Lower lobe of right lung (tissue), 2 donors: ENCODE data around the gene DYNLL1. TPM values are rescaled to one million over a fixed set of nuclear protein-coding genes. Genes with fewer than 3 reads are reported as not detected.
A peak's percentile ranks its signal among the peaks of the same experiment; 100 is the strongest.

Source experiments
- ATAC-seq, 2 donors: fragments of 200-7000 bp; cut with Tn5 transposase; one replicate each; pipeline ENCODE4 v1.9.1; 2020 to 2022; ENCODE audit warnings: mild to moderate bottlenecking in 2 of 2, moderate library complexity in 2 of 2
- DNase-seq: peaks from one replicate; pipeline ENCODE4 v3.0.0-alpha.2; 2020
- H3K27ac ChIP-seq: fragments of 200-600 bp; one replicate; pipeline ENCODE4 v1.8.0; 2022
- H3K27me3 ChIP-seq: fragments of 200-600 bp; one replicate; pipeline ENCODE4 v1.8.0; 2022; ENCODE audit warnings: low read depth
- H3K36me3 ChIP-seq: fragments of 200-600 bp; one replicate; pipeline ENCODE4 v1.8.0; 2022; ENCODE audit warnings: mild to moderate bottlenecking
- H3K4me1 ChIP-seq: fragments of 200-600 bp; one replicate; pipeline ENCODE4 v1.8.0; 2022
- H3K4me3 ChIP-seq: fragments of 200-600 bp; one replicate; pipeline ENCODE4 v1.8.0; 2022; ENCODE audit warnings: mild to moderate bottlenecking
- H3K9me3 ChIP-seq: fragments of 200-600 bp; one replicate; pipeline ENCODE4 v1.8.0; 2022
- intact Hi-C: fragments of 100-400 bp; cut with DNase I; formaldehyde crosslinking; loops from one replicate; pipeline ENCODE4 v1.11.0; 2022
- total RNA-seq: library from RNA; stranded (reverse); fragmentation: NEBNext Ultra II Directional; extraction: Animal tissue kit (Norgen Biotek cat#: 25700); gene quantifications from one replicate; pipeline ENCODE4 v1.2.1, GENCODE V29; 2021
- TF ChIP-seq, protein P1 (sequence below): fragments of 200-600 bp; IDR thresholded peaks from one replicate; pipeline ENCODE4 v1.8.0; 2022; ENCODE audit warnings: antibody characterized with exemption, mild to moderate bottlenecking
- donor health status: DM: no; HTN: yes; CAD: no; lungs with severe emphysema.

DYNLL1 gene
- total RNA-seq, 1 donor from 2014 or later, result 285 TPM

DNA sequence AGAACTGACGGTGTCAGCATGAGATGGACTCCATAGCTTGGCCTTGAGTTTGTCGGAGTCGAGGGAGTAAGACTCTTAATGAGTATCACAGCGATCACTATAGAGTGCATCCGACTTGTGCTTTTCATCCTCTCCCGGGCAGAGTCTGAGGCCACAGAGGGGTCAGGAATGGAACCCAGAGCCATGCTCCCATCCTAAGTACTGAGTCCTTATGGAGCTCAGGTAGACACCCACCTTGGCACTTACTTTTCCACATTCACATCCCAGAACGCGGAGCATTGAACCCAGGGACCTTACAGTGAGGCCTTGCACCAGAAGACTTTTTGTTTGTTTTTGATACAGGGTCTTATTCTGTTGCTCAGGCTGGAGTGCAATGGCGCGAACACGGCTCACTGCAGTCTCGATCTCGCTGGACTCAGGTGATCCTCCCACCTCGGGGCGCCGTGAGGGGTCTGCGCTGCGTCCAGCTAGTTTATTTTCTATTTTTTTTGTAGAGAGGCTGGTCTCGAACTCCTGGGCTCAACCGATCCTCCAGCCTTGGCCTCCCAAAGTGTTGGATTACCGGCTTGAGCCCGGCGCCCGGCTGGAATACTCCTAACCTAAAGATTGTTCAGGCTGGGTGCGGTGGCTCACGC is 25.6 kb upstream of the DYNLL1 start:
- no peak for DNase-seq
- peaks cover 36% of the 10 kb centered on the region for H3K4me1 ChIP-seq
- peak overlapping the region; percentile 94 for H3K27ac ChIP-seq
- H3K9me3 ChIP-seq, result no peaks in the 10 kb centered on the region
- peaks cover 24% of the 10 kb centered on the region for H3K36me3 ChIP-seq
- ATAC-seq, result peak in 1 of 2 donors; percentile 22
- H3K27me3 ChIP-seq, result no peaks in the 10 kb centered on the region
- TF ChIP-seq, protein P1, sequence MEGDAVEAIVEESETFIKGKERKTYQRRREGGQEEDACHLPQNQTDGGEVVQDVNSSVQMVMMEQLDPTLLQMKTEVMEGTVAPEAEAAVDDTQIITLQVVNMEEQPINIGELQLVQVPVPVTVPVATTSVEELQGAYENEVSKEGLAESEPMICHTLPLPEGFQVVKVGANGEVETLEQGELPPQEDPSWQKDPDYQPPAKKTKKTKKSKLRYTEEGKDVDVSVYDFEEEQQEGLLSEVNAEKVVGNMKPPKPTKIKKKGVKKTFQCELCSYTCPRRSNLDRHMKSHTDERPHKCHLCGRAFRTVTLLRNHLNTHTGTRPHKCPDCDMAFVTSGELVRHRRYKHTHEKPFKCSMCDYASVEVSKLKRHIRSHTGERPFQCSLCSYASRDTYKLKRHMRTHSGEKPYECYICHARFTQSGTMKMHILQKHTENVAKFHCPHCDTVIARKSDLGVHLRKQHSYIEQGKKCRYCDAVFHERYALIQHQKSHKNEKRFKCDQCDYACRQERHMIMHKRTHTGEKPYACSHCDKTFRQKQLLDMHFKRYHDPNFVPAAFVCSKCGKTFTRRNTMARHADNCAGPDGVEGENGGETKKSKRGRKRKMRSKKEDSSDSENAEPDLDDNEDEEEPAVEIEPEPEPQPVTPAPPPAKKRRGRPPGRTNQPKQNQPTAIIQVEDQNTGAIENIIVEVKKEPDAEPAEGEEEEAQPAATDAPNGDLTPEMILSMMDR, result no peak
- intact Hi-C loops, result no loop called here
- H3K4me3 ChIP-seq, result peak overlapping the region; percentile 93

DNA sequence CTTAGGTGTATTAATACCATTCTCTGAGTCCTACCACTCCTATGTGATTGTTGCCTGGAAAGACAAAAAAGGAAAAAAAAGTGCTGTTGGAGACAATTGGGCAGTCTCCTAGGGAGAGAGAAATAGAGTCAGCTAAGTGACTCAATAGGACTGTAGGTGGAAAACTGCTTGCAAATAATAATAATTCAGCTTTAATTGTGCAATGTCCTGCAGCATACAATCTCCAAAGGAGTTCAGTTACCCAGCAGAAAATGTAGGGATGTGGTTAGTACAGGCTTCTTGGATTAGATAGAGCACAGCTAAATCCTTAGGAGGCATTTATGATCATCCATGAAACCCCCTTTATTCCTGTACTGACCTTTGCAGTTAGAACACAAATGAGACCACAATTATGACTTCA is 23.4 kb upstream of the DYNLL1 start:
- Histone ChIP-seq H3K36me3 (peaks cover 1% of the 10 kb centered on the region), H3K27me3 (no peaks in the 10 kb centered on the region), H3K27ac (no peak overlapping the region), H3K4me1 (peaks cover 20% of the 10 kb centered on the region), H3K4me3 (no peak overlapping the region), H3K9me3 (no peaks in the 10 kb centered on the region)
- ATAC-seq (no peak), DNase-seq (no peak)
- intact Hi-C loops, result no loop called here
- TF ChIP-seq, protein P1, result no peak

DNA sequence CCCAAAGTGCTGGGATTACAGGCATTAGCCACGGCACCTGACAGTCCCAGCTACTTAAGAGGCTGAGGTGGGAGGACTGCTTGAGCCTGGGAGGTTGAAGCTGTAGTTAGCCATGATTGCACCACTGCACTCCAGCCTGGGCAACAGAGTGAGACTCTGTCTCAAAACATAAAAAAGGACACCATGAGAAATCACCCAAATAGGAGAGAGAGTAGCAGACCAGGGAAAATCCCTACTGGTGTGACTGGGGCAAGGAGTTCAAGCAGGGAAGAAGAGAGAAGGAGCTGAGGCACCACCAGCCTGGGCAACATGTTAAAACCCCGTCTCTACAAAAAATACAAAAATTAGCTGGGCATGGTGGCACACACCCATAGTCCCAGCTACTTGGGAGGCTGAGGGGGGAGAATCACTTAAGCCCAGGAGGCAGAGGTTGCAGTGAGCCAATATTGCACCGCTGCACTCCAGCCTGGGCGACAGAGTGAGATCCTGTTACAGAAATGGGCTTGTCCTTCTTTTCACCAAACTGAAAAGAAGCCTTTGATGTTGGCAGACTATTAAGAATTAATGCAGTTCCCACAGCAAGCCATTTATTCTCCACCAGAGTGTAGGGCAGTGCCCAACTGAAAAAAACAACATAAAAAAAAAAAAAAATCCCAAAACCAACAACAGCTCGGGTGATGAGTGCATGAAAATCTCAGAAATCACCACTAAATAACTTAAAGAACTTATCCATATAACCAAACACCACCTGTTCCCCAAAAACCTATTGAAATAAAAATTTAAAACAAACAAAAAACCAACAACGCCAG is 21.9 kb upstream of the DYNLL1 start:
- intact Hi-C loops, result no loop called here
- Histone ChIP-seq H3K36me3 (no peaks in the 10 kb centered on the region), H3K9me3 (no peaks in the 10 kb centered on the region), H3K4me3 (no peak overlapping the region), H3K27me3 (no peaks in the 10 kb centered on the region), H3K4me1 (peaks cover 9% of the 10 kb centered on the region), H3K27ac (no peak overlapping the region)
- TF ChIP-seq, protein P1, result no peak
- no peak for ATAC-seq
- DNase-seq, result no peak

DNA sequence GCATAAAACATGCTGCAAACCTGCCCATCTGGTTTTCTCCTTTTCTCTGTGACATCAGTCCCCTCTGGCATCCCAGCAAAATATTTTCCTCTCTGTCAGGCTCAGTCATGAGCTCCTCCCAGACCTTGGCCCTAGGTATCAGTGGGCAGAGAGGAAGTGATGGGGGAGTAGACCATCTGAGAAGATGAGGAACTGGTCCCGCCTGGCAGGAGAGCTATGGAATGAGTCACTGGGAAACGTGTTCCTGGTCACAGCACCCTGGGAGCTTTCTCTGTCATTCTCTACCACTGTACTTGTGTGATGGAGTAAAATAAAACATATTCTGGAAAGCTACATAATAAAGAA is 21.3 kb upstream of the DYNLL1 start:
- Histone ChIP-seq H3K9me3 (no peaks in the 10 kb centered on the region), H3K4me1 (peaks cover 9% of the 10 kb centered on the region), H3K36me3 (no peaks in the 10 kb centered on the region), H3K27me3 (no peaks in the 10 kb centered on the region), H3K4me3 (no peak overlapping the region), H3K27ac (no peak overlapping the region)
- intact Hi-C loops, result no loop called here
- TF ChIP-seq, protein P1, result no peak
- DNase-seq (no peak), ATAC-seq (peak; percentile 19 to 40)

DNA sequence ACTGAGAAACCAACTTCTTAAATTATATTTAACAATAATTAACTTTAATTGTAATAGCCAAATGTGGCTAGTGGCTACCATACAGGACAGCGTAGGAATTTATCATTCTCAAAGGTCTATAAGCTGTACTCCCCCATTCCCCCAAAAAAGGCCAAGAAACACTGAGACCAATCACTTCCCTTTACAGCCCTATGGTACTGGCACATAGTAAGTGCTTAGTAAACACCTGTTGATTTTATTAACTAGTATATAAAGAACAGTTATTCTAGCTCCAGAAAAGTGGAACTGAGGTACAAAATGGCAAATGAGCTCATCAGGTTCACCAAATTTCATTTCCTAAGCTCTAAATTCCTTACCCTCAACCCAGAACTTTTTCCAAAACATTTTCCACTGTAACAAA is 20.3 kb upstream of the DYNLL1 start:
- no peak for DNase-seq
- Histone ChIP-seq H3K36me3 (no peaks in the 10 kb centered on the region), H3K27ac (no peak overlapping the region), H3K4me3 (no peak overlapping the region), H3K9me3 (no peaks in the 10 kb centered on the region), H3K27me3 (no peaks in the 10 kb centered on the region), H3K4me1 (peaks cover under 1% of the 10 kb centered on the region)
- TF ChIP-seq, protein P1, result no peak
- intact Hi-C loops, result no loop called here
- ATAC-seq, result no peak
